Stomach (tissue), 4 donors: ENCODE results near the gene DNAI7.

ENCODE experiments used
- POLR2A ChIP-seq, 4 donors: fragments of 450-650 bp; IDR thresholded peaks; one replicate each; pipeline ENCODE4 v1.6.1; 2016; ENCODE audit warnings: antibody characterized with exemption in 4 of 4, control low read depth in 2 of 4, mild to moderate bottlenecking in 1 of 4, moderate library complexity in 1 of 4
- POLR2AphosphoS5 ChIP-seq, 3 donors: sonication (generic); formaldehyde crosslinking; IDR thresholded peaks; one replicate each; pipeline ENCODE4 v1.6.1; 2016; ENCODE audit warnings: antibody characterized with exemption in 3 of 3
- TF ChIP-seq, protein P1 (sequence below), 7 experiments: fragments of 450-650 bp in 4 of 7; fragments of 200-600 bp in 3 of 7; sonication (generic) in 3 of 7; IDR thresholded peaks; one replicate each; pipeline ENCODE4 v1.5.1; 2016 to 2019; ENCODE audit warnings: antibody characterized with exemption in 7 of 7, control low read depth in 2 of 7, mild to moderate bottlenecking in 1 of 7

DNA sequence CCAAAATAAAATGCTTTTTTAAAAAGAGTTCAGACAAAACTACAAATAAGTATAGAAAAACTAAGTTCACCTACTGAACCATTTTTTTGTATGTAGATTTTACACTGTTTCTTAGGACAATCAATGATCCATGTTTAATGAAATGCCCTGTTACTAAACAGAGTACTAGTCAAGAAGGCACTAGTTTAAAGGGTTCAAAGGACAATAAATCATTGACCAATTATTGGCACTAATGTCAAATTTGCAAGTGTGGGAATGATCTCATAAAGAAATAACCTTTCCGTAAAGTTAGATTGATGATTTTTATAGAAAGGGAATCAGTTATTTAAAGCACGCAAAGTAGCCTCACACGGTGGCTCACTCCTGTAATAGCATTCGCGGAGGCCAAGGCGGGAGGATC is 4.2 kb downstream of the DNAI7 start:
- TF ChIP-seq, protein P1, sequence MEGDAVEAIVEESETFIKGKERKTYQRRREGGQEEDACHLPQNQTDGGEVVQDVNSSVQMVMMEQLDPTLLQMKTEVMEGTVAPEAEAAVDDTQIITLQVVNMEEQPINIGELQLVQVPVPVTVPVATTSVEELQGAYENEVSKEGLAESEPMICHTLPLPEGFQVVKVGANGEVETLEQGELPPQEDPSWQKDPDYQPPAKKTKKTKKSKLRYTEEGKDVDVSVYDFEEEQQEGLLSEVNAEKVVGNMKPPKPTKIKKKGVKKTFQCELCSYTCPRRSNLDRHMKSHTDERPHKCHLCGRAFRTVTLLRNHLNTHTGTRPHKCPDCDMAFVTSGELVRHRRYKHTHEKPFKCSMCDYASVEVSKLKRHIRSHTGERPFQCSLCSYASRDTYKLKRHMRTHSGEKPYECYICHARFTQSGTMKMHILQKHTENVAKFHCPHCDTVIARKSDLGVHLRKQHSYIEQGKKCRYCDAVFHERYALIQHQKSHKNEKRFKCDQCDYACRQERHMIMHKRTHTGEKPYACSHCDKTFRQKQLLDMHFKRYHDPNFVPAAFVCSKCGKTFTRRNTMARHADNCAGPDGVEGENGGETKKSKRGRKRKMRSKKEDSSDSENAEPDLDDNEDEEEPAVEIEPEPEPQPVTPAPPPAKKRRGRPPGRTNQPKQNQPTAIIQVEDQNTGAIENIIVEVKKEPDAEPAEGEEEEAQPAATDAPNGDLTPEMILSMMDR (IDR thresholded peaks at IDR 0.05), result no peak
- no peak for TF ChIP-seq POLR2A (IDR thresholded peaks at IDR 0.05)
- no peak for TF ChIP-seq POLR2AphosphoS5 (IDR thresholded peaks at IDR 0.05)
